K562 (cell line): ENCODE results near the gene SORT1. TPM values are rescaled to one million over a fixed set of nuclear protein-coding genes. Genes with fewer than 3 reads are reported as not detected.
A peak's percentile ranks its signal among the peaks of the same experiment; 100 is the strongest.

Experiments
- ARID2 ChIP-seq: fragments of 450-650 bp; IDR thresholded peaks from 2 replicates; pipeline ENCODE4 v1.6.1; 2017; ENCODE audit warnings: antibody characterized with exemption, mild to moderate bottlenecking
- ATF2 ChIP-seq: sonication (generic); formaldehyde crosslinking; IDR thresholded peaks from 2 replicates; pipeline ENCODE4 v1.8.1; 2022; ENCODE audit warnings: missing genetic modification reagents
- BCL6 ChIP-seq: fragments of 250-450 bp; sonication (Bioruptor Pico); IDR thresholded peaks from 2 replicates; pipeline ENCODE4 v1.4.0; 2020
- CHD4 ChIP-seq: fragments of 200-600 bp; sonication (generic); IDR thresholded peaks from 3 replicates; pipeline ENCODE4 v1.6.1; 2012; ENCODE audit warnings: low read depth, mild to moderate bottlenecking, mixed read lengths, low read length, inconsistent platforms; ENCODE audit not compliant: insufficient read depth, insufficient replicate concordance, poor library complexity, severe bottlenecking
- CLOCK ChIP-seq: fragments of 250-450 bp; sonication (Bioruptor Pico); IDR thresholded peaks from 2 replicates; pipeline ENCODE4 v1.4.0; 2020; ENCODE audit warnings: mild to moderate bottlenecking, moderate library complexity, borderline replicate concordance
- CREB3L1 ChIP-seq: fragments of 450-650 bp; IDR thresholded peaks from 2 replicates; pipeline ENCODE4 v1.6.1; 2014; ENCODE audit warnings: low read depth, mild to moderate bottlenecking, moderate library complexity, borderline replicate concordance
- DNMT1 ChIP-seq: fragments of 450-650 bp; IDR thresholded peaks from 2 replicates; pipeline ENCODE4 v1.6.1; 2016; ENCODE audit warnings: antibody characterized with exemption, mild to moderate bottlenecking
- EP400 ChIP-seq: fragments of 450-650 bp; IDR thresholded peaks from 2 replicates; pipeline ENCODE4 v1.6.1; 2017; ENCODE audit warnings: antibody characterized with exemption, mild to moderate bottlenecking, moderate library complexity
- IFI16 ChIP-seq: fragments of 250-450 bp; sonication (Bioruptor Pico); IDR thresholded peaks from 2 replicates; pipeline ENCODE4 v2.1.2; 2022; ENCODE audit warnings: mild to moderate bottlenecking, inconsistent platforms
- KAT8 ChIP-seq: fragments of 450-650 bp; IDR thresholded peaks from 2 replicates; pipeline ENCODE4 v1.6.1; 2016; ENCODE audit warnings: low read depth, mild to moderate bottlenecking
- LEF1 ChIP-seq: fragments of 450-650 bp; IDR thresholded peaks from 2 replicates; pipeline ENCODE4 v1.6.1; 2016; ENCODE audit warnings: mild to moderate bottlenecking
- MAZ ChIP-seq, 2 experiments: fragments of 450-650 bp in 1 of 2; sonication (generic) in 1 of 2; formaldehyde crosslinking; IDR thresholded peaks in 1 of 2; conservative IDR thresholded peaks in 1 of 2; 2 replicates each; pipeline versions ENCODE4 v1.4.0 to v1.5.0; 2020; ENCODE audit warnings: mild to moderate bottlenecking in 1 of 2, missing genetic modification reagents in 1 of 2
- POLR2AphosphoS5 ChIP-seq: IDR thresholded peaks from 2 replicates; pipeline ENCODE4 v1.6.1; 2011; ENCODE audit warnings: mild to moderate bottlenecking, low read depth, low read length, moderate library complexity; ENCODE audit not compliant: control insufficient read depth, insufficient read depth
- RBFOX2 ChIP-seq: fragments of 200-400 bp; formaldehyde crosslinking; IDR thresholded peaks from 2 replicates; pipeline ENCODE4 v1.6.1; 2017; ENCODE audit warnings: low read depth, mild to moderate bottlenecking, low read length, moderate library complexity
- SMARCA5 ChIP-seq: fragments of 450-650 bp; IDR thresholded peaks from 2 replicates; pipeline ENCODE4 v1.6.1; 2016
- ZBTB8A ChIP-seq: fragments of 450-650 bp; IDR thresholded peaks from 2 replicates; pipeline ENCODE4 v1.6.1; 2018; ENCODE audit warnings: mild to moderate bottlenecking, moderate library complexity; ENCODE audit not compliant: partially characterized antibody
- ZHX1 ChIP-seq: fragments of 150-350 bp; conservative IDR thresholded peaks from 2 replicates; pipeline ENCODE4 v1.6.1; 2014; ENCODE audit warnings: low read length
- ZNF589 ChIP-seq: fragments of 200-800 bp; sonication (Bioruptor generic); IDR thresholded peaks from 2 replicates; pipeline ENCODE4 v1.6.1; 2016; ENCODE audit warnings: low read depth, missing genetic modification characterization, missing compliant biosample characterization
- ZNF785 ChIP-seq: fragments of 250-450 bp; sonication (Bioruptor Pico); IDR thresholded peaks from 2 replicates; pipeline ENCODE4 v1.4.0; 2020; ENCODE audit warnings: mild to moderate bottlenecking
- ZSCAN29 ChIP-seq: fragments of 450-650 bp; IDR thresholded peaks from 2 replicates; pipeline ENCODE4 v1.6.1; 2017
- polyA plus RNA-seq, 8 experiments: library from polyadenylated mRNA; depleted of rRNA in 4 of 8; stranded (reverse) in 5 of 8; unstranded in 3 of 8; fragments of >200 nt; fragmentation: Nextera tagmentation in 2 of 8; fragmentation: Illumina TruSeq in 1 of 8; extraction: Ambion mirVana in 2 of 8; extraction: Trizol in 1 of 8; gene quantifications; 2 replicates each; pipeline versions ENCODE4 v1.2.1 to v1.2.3, GENCODE V29; 2011 to 2014; ENCODE audit warnings: inconsistent platforms in 1 of 8, missing spikeins in 1 of 8
- total RNA-seq, 7 experiments: library from RNA; depleted of rRNA in 6 of 7; stranded (reverse); fragments of >200 nt in 6 of 7; fragmentation: Illumina TruSeq in 2 of 7; extraction: Trizol in 2 of 7; gene quantifications; 2 replicates each; pipeline versions ENCODE4 v1.2.1 to v1.2.3, GENCODE V29; 2011 to 2021; ENCODE audit warnings: low replicate concordance in 1 of 7

The SORT1 gene
- total and polyA plus RNA-seq, 9 of the 15 experiments (the other 6 are each of a cell fraction or from before 2014, with no cell fraction given): 27.4 to 112 (median 65.0) TPM

GRCh38 chr1:109388884-109389637 lies 8.7 kb downstream of the SORT1 start (continued):
- TF ChIP-seq MAZ (CRISPR knock-in tag; conservative IDR thresholded peaks at IDR 0.05 in 1 of 2, IDR thresholded peaks at IDR 0.05 in 1 of 2) (no peak), ZHX1 (no peak), CLOCK (CRISPR knock-in tag) (no peak), KAT8 (no peak), EP400 (peak; percentile 14; the same call in 1 of the 2 replicates), DNMT1 (no peak), ARID2 (no peak), ZSCAN29 (no peak), CREB3L1 (peak; percentile 14; the same call in 1 of the 2 replicates), LEF1 (0 out of 2 replicates have a peak, but pooled peaks have one; percentile 38), CHD4 (no peak), SMARCA5 (no peak), RBFOX2 (peak; percentile 67; the same call in 1 of the 2 replicates), IFI16 (no peak), ZBTB8A (no peak), ATF2 (CRISPR knock-in tag) (no peak), ZNF589 (CRISPR knock-in tag) (no peak), POLR2AphosphoS5 (peak; percentile 68; the same call in 1 of the 2 replicates), BCL6 (CRISPR knock-in tag) (no peak), ZNF785 (CRISPR knock-in tag) (no peak)
